IPS-11a (cell line): ENCODE results near the gene NRG3.
"Not testable (repeated sequence)": the region's sequence is repeated elsewhere in the genome, so short reads cannot be mapped to it uniquely, and the experiment has no call there.

Experiments
- H3K4me3 ChIP-seq: one replicate; pipeline ENCODE4 v1.5.1; 2013; ENCODE audit warnings: low read depth, low read length, control low read depth

The NRG3 gene

GRCh38 chr10:82267960-82268359, 393.0 kb downstream of the NRG3 start:
- no peak overlapping the region for H3K4me3 ChIP-seq

- no peak overlapping the region for H3K4me3 ChIP-seq
These were observed 402.6 kb downstream of the NRG3 start for GRCh38 chr10:82277591-82277990.

DNA sequence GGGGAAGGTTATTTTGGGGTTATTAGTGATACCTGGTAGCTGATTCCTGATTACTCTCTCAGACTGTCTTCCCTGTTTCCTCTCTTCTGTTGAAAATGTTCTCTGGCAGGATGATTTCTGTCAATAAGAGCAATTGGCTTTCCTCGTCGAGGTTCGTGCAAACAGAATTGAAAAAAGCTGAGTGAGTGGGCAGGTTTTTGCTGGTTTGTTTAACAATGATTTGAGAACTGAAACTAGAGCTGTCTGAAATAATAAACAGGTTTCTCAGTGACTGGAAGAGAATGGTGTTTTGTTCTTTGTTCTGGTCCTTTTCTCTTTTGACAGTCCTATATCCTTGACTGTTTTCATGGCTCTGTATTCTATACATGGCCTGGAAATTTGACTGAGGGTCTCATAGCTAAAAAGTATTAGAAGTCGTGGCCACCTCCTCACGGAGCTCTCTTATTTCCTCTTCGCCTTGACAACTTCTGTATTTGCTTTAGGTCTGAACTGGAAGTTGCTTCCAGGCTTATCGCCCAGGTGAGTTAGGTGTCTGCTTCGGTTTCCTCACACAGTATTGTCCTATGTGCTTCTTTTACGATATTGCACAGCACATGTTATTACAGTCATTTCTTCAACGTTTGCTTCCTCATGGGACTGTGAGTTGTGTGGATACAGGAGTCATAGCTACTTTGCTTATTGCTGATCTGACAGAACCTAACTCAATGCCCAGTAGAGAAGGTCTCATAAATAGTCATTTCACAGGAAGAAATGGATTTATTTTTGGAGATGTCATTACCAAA, 403.6 kb downstream of the NRG3 start:
- H3K4me3 ChIP-seq: no peak overlapping the region

DNA sequence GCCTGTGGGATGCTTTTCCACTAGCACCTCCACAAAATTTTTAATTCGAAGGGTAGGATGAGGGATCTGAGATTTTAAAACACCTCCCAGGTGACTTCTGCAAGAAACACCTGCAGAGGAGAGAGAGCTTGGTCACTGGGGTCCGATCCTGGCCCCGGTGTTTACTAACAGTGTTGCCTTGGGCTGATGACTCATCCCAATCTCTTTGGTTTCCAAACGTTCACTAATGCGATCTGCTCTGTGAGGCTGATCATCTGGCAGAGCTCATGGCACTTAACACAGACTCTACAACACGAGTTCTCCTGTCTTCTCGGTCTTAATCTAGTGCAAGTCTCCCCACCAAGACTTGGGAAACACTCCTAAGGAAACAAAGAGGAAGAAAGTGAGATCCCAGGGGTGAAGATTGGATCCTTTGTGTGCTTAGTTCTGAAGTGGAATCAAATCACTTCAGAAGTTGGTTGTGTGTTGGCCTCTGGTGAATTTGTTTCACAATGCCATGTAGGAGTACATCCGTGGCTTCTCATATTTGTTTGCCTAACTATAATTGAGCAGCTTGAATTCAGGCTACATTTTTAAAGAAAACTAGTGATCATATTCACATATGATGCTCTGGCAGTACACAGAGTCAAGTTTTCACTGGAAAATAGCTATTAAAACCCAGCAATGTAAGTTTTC, 407.9 kb downstream of the NRG3 start:
- H3K4me3 ChIP-seq: no peak overlapping the region

DNA sequence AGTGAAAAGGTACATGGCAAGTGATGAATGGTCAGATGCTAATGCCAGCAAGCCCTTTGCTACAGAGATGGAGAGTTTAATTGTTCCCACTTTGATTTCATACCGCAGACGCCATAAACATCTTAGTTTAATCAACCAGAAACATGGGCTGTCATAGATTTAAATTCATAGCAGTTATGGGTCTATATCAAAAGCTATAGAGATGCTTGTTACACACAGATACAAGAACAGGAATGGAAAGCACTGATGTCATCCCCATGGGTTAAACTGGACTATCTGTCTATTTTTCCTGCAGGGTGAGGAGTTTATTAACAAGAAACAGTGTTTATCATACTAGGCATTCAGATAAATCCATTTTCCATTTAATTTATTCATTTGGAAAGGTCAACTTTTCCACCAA, 409.2 kb downstream of the NRG3 start:
- no peak overlapping the region for H3K4me3 ChIP-seq

- H3K4me3 ChIP-seq: no peak overlapping the region
These were observed 413.5 kb downstream of the NRG3 start for GRCh38 chr10:82288461-82288881.

- H3K4me3 ChIP-seq: no peak overlapping the region
These were observed 415.0 kb downstream of the NRG3 start for GRCh38 chr10:82289945-82290344.

DNA sequence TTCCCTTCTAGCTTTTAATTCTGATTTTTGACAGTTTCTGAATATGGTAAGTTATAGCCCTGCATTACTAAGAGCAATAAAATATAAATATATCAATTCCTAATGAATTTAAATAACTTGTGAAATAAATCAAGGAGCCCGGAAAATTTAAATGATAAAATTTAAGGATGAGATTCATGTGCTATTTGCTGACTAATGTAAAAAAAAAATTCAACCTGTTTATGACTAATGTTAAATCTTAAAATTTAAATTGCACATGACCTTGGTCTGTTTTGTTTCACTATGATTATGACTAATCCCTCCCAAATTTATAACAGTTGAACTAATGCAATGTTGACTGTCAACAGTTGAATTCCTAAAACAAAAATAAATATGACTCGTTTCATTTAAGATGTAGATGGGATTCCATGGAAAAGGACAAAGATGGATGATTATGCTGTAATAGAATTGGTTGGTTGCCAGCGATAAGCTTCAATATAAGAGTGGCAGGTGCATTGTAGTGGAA, 419.9 kb downstream of the NRG3 start:
- no peak overlapping the region for H3K4me3 ChIP-seq

GRCh38 chr10:82308641-82309040, 433.6 kb downstream of the NRG3 start:
- no peak overlapping the region for H3K4me3 ChIP-seq

DNA sequence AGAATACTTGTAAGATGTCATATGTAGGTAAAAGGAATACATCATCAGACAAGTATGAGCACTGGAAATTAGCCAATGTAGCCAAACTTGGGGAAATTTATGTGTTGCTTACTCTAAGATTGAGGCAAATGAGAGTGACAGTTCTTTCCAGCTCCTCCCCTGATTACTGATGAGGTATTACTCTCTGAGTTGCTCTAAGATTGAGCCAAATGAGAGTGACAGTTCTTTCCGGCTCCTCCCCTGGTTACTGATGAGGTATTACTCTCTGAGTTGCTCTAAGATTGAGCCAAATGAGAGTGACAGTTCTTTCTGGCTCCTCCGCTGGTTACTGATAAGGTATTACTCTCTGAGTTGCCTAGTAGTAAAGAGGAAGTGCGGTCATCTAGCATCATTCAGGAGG, 435.8 kb downstream of the NRG3 start:
- no peak overlapping the region for H3K4me3 ChIP-seq

DNA sequence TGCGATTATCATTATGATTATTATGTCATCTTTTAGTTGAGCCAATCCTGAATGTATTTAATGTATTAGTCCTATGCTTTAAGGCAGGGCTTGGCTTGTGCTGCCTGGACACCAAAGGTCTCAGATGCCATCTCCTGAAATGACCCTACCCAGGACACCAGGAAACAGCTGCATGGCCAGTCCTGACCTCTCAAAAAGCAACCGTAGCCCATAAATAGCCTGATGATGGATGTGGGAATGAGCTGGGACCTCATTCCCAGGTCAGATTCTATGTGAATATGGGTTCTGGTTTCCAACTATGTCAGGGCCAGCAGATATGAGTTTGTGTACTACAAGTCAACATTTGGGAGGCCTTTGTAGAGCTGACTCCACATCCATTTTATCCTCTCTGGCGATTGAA, 438.4 kb downstream of the NRG3 start:
- no peak overlapping the region for H3K4me3 ChIP-seq

DNA sequence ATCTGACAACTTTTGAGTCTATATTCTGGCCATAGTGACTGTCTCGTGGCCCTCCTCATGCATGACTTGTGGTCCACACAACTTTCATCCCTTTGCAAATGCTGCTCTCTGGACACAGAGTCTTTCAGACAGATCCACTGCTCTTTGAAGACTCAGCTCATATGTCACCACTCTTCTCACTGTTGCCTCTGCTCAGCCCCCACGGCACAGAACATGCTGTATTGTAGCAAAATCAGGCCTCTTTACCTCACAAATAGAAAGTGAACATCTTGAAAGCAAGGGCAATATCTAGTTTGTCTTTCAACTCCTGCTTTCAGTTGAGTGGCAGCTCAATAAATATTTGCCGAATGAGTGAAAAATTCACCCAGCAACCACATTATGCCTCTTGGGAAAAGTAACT, 443.5 kb downstream of the NRG3 start:
- no peak overlapping the region for H3K4me3 ChIP-seq

DNA sequence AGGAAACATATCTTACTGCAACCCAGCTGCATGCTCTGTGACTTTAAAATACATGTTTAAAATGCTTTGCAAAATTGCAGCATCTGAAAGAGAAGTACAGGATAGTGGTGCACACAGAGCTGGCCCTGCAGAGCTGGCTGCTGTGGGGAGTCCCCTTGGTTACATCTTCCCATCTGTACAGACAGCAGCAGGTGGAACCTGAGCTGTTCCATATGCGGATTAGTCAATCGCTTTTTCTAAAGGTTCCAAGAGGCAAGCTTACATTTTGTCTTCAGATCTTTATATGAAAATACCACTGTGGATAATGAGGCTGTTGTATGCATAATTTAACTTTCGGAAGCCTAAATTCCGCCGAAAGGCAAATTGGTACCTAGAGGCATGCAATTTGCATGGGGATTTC, 444.1 kb downstream of the NRG3 start:
- H3K4me3 ChIP-seq: no peak overlapping the region

DNA sequence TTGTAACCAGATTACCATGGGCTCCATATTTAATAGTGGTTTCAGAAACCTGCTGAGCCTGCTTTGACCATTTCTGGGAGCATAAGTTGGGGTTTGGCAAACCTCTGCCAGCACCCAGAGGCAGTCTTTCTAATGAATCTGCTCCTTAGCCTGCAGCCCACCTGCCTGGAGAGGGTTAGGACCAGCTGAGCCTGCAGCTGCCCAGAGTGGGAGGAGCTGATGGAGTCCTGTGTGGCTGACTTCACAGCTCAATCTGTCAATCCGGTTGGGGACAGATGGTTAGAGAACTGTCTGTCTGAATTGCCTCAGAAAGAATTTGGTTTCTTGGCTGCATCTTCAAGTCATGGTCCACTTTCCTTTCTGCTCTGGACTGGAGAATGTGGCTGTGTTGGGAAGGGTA, 444.6 kb downstream of the NRG3 start:
- no peak overlapping the region for H3K4me3 ChIP-seq

DNA sequence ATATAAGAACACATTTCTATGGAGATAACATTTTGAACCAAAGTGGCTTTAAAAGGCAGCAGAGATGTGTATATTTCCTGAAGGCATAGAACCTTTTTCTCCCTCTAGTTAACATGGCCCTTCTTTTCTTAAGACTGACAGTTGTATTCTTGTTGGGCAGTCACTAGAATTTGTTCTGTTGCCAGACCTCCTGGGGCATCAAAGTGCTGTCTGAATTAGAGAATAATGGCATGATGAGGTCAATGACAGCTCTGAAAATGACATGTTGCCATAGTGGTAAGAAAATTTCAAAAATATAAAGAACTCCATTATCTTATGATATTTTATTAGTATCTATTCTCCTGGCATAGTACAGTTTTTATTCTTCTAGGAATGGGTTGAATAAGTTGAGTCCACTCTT, 446.7 kb downstream of the NRG3 start:
- H3K4me3 ChIP-seq: no peak overlapping the region

DNA sequence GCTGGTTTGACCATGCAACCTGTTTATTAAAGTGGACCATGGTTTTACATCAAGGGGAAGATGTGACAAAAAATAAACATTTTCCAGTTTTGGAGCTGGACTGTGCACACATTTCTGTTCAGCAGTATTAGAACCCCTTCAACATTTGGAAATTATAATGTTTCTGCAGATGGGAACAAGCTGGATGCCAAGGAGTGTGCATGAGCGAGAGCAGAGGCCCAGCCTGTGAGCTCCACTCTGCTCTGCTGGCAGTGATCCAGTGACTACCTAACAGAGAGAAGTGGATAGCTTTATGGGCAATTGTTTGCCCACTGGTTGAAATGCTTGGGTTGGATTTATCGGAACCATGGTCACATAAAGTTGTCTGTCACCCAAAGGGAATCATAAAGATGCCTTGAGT, 456.7 kb downstream of the NRG3 start:
- no peak overlapping the region for H3K4me3 ChIP-seq

- no peak overlapping the region for H3K4me3 ChIP-seq
These were observed 460.8 kb downstream of the NRG3 start for GRCh38 chr10:82335831-82336230.

- no peak overlapping the region for H3K4me3 ChIP-seq
These were observed 465.2 kb downstream of the NRG3 start for GRCh38 chr10:82340166-82340565.

DNA sequence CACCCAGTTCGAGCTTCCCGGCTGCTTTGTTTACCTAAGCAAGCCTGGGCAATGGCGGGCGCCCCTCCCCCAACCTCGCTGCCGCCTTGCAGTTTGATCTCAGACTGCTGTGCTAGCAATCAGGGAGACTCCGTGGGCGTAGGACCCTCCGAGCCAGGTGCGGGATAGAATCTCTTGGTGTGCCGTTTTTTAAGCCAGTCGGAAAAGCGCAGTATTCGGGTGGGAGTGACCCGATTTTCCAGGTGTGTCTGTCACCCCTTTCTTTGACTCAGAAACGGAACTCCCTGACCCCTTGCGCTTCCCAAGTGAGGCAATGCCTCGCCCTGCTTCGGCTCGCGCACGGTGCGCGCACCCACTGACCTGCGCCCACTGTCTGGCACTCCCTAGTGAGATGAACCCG, 474.6 kb downstream of the NRG3 start:
- H3K4me3 ChIP-seq: not testable (repeated sequence)

DNA sequence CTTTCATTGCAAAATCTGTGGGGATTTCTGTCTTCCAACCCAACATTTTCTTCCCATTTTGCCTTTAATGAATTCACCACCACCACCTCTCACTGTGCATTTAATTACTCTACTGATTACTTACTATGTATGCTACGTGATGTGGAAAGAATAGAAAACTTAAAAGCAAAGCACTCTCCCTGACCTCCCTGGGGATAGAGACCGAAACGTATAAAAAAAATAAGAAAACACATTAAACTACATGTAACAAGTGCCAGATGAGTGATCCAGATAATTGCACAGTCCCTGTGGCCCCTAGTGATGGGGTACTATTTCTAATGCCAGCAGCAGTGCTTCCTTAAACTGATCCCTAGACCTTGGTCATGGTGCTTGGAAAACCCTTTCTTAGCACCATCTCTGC, 478.4 kb downstream of the NRG3 start:
- no peak overlapping the region for H3K4me3 ChIP-seq

- H3K4me3 ChIP-seq: no peak overlapping the region
These were observed 483.6 kb downstream of the NRG3 start for GRCh38 chr10:82358486-82359099.

- no peak overlapping the region for H3K4me3 ChIP-seq
These were observed 486.3 kb downstream of the NRG3 start for GRCh38 chr10:82361256-82361655.
